Chondrocyte (in vitro differentiated cells): ENCODE data around the gene TARBP2. TPM values are rescaled to one million over a fixed set of nuclear protein-coding genes. Genes with fewer than 3 reads are reported as not detected.
A peak's percentile ranks its signal among the peaks of the same experiment; 100 is the strongest.

Experiments used
- DNase-seq: peaks from one replicate; pipeline ENCODE4 v3.0.0; 2021; ENCODE audit warnings: mixed read lengths, low spot score
- H3K27ac Mint-ChIP-seq: one replicate; pipeline ENCODE4 v1.8.0; 2021; ENCODE audit warnings: mild to moderate bottlenecking, moderate library complexity, mixed read lengths; ENCODE audit not compliant: unreplicated experiment
- H3K27me3 Mint-ChIP-seq: 2 replicates; pipeline ENCODE4 v1.8.0; 2021; ENCODE audit warnings: low read depth, mixed read lengths
- H3K36me3 Mint-ChIP-seq: 2 replicates; pipeline ENCODE4 v1.8.0; 2021; ENCODE audit warnings: low read depth, mixed read lengths
- H3K4me1 Mint-ChIP-seq: 2 replicates; pipeline ENCODE4 v1.8.0; 2021; ENCODE audit warnings: low read depth, mild to moderate bottlenecking, mixed read lengths
- H3K4me3 Mint-ChIP-seq: one replicate; pipeline ENCODE4 v1.8.0; 2021; ENCODE audit warnings: mild to moderate bottlenecking, moderate library complexity, mixed read lengths; ENCODE audit not compliant: unreplicated experiment
- H3K9me3 Mint-ChIP-seq: 2 replicates; pipeline ENCODE4 v1.8.0; 2021; ENCODE audit warnings: low read depth, mixed read lengths
- total RNA-seq: library from RNA; stranded (reverse); gene quantifications from 3 replicates; pipeline ENCODE4 v1.2.1, GENCODE V29; 2021
- TF ChIP-seq, protein P1 (sequence below): fragments of 200-600 bp; sonication (generic); IDR thresholded peaks from 2 replicates; pipeline ENCODE4 v1.5.0; 2021; ENCODE audit warnings: antibody characterized with exemption, mild to moderate bottlenecking, moderate library complexity

The TARBP2 gene
- total RNA-seq, 1 donor from 2014 or later: 23.5 TPM

DNA sequence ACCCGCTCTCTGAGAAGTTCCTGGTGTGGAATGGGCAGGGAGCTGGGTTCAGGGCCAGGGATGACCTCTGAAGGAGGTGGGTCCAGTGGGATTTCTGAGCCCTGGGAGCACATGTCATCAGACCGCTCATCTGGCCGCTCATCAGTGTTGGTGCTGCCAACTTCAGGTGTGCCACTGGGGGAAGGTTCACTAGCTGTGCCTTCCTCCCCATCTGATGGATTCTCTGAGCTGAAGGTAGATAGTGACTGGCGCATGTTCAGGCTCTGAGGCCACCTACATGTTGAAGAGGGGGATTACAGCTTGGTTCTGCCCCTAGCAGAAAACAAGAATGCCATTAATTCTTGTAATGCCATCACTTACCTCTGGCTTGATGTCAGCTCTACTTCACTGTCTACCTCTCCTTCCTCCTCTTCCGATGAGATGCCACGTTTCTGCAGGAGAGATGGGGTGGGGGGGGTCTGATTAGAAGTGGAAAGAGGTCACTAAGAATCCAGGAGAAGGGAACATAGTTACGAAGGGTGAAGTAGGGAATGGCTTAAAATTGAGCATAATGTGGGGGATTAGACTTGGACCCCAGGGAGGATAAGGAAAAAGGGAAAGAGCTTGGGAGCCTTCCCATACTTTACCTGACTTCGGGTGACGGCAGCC, 19.0 kb upstream of the TARBP2 start:
- no peak overlapping the region for H3K4me3 Mint-ChIP-seq
- H3K4me1 Mint-ChIP-seq: peaks cover 38% of the 10 kb centered on the region
- TF ChIP-seq, protein P1, sequence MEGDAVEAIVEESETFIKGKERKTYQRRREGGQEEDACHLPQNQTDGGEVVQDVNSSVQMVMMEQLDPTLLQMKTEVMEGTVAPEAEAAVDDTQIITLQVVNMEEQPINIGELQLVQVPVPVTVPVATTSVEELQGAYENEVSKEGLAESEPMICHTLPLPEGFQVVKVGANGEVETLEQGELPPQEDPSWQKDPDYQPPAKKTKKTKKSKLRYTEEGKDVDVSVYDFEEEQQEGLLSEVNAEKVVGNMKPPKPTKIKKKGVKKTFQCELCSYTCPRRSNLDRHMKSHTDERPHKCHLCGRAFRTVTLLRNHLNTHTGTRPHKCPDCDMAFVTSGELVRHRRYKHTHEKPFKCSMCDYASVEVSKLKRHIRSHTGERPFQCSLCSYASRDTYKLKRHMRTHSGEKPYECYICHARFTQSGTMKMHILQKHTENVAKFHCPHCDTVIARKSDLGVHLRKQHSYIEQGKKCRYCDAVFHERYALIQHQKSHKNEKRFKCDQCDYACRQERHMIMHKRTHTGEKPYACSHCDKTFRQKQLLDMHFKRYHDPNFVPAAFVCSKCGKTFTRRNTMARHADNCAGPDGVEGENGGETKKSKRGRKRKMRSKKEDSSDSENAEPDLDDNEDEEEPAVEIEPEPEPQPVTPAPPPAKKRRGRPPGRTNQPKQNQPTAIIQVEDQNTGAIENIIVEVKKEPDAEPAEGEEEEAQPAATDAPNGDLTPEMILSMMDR: peak; percentile 53

DNA sequence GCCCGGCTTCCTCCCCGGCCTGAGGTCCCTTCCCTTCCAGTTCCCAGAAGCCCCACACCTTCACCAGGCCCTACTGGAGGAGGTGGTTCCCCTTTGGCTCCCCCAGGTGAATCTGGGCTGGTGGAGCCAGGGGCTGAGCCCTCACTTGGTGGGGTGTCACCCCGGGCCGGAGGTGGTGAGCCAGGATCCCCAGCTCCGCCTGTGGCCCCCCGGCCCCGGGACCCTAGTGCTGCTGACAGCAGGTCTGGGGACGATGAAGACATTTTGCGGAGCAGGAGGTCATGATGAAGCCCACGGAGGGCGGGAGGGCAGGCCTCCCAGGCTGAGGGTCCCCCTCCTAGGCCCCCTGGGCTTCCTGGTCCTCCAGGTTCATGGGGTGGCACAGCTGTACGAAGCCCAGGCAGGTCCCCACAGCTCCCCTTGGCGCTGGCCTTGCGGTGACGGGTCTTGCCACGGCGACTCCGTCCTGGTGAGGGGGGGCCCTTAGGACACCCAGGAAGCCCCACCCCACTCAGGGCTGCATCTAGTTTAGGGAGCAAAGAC, 18.4 kb upstream of the TARBP2 start:
- H3K4me3 Mint-ChIP-seq: no peak overlapping the region
- H3K9me3 Mint-ChIP-seq: no peaks in the 10 kb centered on the region
- peak; percentile 91 for DNase-seq
- H3K27me3 Mint-ChIP-seq: no peaks in the 10 kb centered on the region
- no peak overlapping the region for H3K27ac Mint-ChIP-seq
- peaks cover 36% of the 10 kb centered on the region for H3K4me1 Mint-ChIP-seq
- H3K36me3 Mint-ChIP-seq: peaks cover 26% of the 10 kb centered on the region
- TF ChIP-seq, protein P1: no peak

More for the DNA sequence above, 19.0 kb upstream of the TARBP2 start:
- no peaks in the 10 kb centered on the region for H3K9me3 Mint-ChIP-seq
- peaks cover 27% of the 10 kb centered on the region for H3K36me3 Mint-ChIP-seq
- no peaks in the 10 kb centered on the region for H3K27me3 Mint-ChIP-seq
- peak overlapping the region; percentile 73 for H3K27ac Mint-ChIP-seq
- DNase-seq: peak; percentile 54

DNA sequence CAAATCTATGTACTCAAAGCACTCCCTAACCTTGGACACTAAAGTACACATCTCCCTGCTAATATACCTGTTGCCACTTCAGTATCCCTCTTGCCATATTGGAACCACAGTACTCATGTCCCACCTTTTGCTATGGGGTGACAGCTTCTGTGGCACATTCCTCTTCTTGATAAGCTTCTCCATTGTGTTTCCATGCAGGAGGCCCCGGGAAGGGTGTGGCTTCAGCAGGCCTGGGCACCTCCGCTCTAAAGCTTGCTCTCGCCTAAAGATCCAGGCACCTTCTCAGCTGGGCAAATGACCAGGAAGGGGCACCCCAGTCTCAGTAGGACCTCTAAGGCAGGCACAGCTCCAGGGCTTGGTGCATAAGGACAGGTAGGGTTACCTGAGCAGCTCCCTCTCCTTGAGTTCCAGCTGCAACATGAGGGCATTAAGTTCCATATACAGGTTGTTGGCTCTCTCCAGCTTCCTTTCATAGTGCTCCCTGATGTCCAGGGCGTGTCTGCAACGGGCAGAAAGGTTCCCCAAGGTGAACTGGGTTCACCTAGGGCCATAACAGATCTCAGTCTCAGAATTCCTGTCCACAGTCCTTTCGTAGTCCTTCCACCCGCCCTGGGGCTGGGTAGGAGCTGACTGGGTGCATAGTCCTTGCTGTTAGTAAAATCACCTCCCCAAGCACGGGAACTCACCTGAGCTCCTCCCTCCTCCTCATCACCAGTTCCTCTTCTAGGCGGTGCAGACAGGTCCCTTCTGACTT, 17.7 kb upstream of the TARBP2 start:
- TF ChIP-seq, protein P1: no peak
- Mint-ChIP-seq H3K9me3 (no peaks in the 10 kb centered on the region), H3K36me3 (peaks cover 24% of the 10 kb centered on the region), H3K4me3 (no peak overlapping the region), H3K27me3 (no peaks in the 10 kb centered on the region), H3K4me1 (peaks cover 32% of the 10 kb centered on the region), H3K27ac (peak overlapping the region; percentile 37)
- peak; percentile 52 for DNase-seq

DNA sequence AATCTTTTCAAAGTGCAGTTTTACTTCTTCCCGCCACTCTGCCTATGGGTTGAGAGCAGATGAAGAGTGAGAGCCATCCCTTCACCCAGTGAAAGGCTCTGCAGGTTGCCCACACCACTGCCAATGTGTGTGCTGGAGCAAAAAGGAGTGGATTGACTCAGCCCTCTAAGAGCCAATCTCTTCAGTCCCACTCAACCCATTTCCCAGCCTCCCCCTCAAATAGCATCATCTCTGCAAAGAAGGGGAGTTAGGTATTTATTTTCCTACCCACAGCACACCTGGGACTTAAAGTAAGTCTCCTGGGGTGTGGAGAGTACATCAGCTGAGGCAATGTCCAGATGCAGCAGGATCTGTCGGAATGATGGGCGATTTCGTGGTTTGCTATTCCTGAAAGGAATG, 17.1 kb upstream of the TARBP2 start:
- TF ChIP-seq, protein P1: no peak
- DNase-seq: no peak
- H3K4me3 Mint-ChIP-seq: no peak overlapping the region
- no peaks in the 10 kb centered on the region for H3K9me3 Mint-ChIP-seq
- H3K36me3 Mint-ChIP-seq: peaks cover 24% of the 10 kb centered on the region
- no peaks in the 10 kb centered on the region for H3K27me3 Mint-ChIP-seq
- H3K27ac Mint-ChIP-seq: peak overlapping the region; percentile 37
- H3K4me1 Mint-ChIP-seq: peaks cover 27% of the 10 kb centered on the region
